Measurements from ENCODE around the gene NGRN.

GRCh38 chr15:90294159-90294558 lies 28.7 kb downstream of the NGRN start:
- TF ChIP-seq POLR2A (IDR thresholded peaks at IDR 0.05; ENCODE audit: low read depth, low read length) (no peak), POLR2AphosphoS5 (IDR thresholded peaks at IDR 0.05; ENCODE audit: low read depth, low read length) (no peak), POU2F2 (IDR thresholded peaks at IDR 0.05; ENCODE audit: low read depth, low read length) (no peak), TAF1 (IDR thresholded peaks at IDR 0.05; ENCODE audit: low read depth, low read length) (no peak)

Measured in GM12891 (cell line).